Non-pigmented ciliary epithelial cell (primary cell): Measurements from ENCODE around the gene DENND4A.
A peak's percentile ranks its signal among the peaks of the same experiment; 100 is the strongest.

Experiments used
- DNase-seq: peaks from one replicate; pipeline ENCODE4 v3.0.0-alpha.2; 2010; ENCODE audit warnings: low read depth

DENND4A gene

GRCh38 chr15:65666257-65666656, 125.8 kb downstream of the DENND4A start:
- DNase-seq, result peak; percentile 71

- DNase-seq, result no peak
These were observed 128.6 kb downstream of the DENND4A start for GRCh38 chr15:65663521-65663920.

DNA sequence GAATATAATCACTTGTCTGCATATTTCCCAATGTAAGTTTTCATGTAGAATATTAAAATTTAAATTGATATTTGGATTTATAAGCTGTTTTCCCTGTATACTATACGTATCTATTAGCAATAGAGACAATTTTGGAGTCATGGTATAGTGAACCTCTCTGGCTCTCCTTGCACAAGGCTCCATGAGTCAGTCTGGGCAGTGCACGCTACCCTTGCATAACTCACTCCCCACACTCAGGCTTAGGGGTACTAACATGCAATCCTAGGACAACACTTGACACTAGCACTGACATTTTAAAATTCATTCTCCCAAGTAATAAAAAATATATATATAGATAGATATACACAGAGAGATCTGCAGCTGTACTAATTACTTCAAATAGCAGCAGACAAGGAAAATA, 131.2 kb downstream of the DENND4A start:
- no peak for DNase-seq

GRCh38 chr15:65659502-65660052, 132.5 kb downstream of the DENND4A start:
- DNase-seq, result no peak

- no peak for DNase-seq
These were observed 136.6 kb downstream of the DENND4A start for GRCh38 chr15:65655457-65655856.

DNA sequence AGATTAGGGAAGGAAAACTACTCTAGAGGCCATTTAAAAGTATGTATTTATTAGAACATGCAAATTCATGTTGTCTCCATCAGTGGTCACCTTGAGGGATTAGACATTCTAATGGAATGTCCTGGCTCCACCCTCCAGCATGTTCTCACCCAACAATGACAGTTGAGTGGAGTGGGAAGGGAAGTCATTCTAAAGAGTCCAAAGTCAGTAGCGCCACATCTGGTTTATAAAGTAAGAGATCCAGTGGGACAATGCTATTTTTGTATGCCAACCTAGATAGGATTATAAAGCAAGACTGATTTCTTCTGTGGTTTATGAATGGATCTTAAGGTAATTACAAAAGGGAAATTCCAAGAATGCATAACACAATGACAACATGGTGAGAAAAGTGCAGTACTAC, 137.1 kb downstream of the DENND4A start:
- DNase-seq, result peak; percentile 14

GRCh38 chr15:65653801-65654521, 138.1 kb downstream of the DENND4A start:
- no peak for DNase-seq

GRCh38 chr15:65653341-65653740, 138.8 kb downstream of the DENND4A start:
- DNase-seq, result no peak

DNA sequence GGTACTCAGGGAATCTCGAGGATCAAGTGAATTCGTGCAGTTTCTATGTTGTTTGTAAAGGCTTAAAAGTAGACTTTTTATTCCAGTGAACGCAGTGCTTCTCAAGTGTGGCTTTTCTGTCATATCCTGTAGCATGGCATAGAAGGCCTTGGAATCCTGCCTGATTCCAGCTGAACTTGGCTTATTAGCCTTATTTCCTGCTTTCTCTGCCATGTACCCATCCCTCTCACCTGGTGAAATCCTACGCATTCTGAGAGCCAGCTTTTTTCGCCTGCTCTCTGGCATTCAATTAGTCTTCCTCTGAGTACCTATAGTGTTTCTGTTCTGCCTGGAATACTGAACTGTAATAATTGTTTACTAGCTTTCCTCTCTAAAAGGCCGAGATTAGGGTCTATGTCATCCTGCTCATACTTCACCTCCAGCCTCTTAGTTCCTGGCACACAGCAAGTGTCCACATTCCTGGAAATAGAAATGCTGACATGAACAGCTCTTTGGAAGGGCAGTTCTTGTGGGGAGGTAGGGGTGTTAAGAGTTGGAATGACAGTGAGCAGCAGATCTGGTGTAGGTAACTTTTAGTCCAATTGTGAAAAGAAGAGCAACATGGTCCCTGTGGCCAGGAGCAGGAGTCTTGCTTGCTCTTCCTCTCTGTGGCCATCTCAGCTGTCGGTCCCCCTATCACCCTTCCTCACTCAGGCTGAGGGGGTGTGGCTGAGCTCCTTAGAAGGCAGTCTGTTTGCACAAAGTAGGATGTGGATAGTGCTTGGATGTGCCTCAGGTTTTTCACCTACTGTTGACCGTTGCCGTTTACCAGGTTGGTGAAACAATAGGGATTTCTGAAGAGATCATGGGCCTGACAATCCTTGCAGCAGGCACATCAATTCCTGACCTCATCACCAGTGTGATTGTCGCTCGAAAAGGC, 140.0 kb downstream of the DENND4A start:
- DNase-seq, result no peak

- DNase-seq, result no peak
These were observed 141.1 kb downstream of the DENND4A start for GRCh38 chr15:65651042-65651322.

GRCh38 chr15:65650312-65651041, 141.6 kb downstream of the DENND4A start:
- DNase-seq, result no peak

DNA sequence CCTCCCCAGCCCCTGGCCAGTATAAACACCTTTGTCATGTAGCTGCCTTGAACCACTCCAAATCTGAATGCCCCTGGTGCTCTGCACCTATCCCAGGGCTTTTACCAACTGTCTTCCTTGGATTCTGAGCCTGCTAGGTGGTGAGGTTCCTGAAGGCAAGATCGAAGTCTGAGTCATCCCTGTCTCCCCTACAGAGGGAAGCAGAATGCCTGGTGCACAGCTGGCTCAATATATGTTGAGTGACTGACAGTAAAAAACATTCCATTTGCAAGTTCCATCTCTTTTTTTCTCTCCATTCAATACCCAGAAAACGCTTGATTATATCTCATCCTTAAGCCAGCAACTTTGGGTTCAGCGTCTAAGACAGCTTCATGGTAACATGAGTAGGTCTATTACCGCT, 145.6 kb downstream of the DENND4A start:
- peak; percentile 20 for DNase-seq

GRCh38 chr15:65645392-65645791, 146.7 kb downstream of the DENND4A start:
- no peak for DNase-seq

DNA sequence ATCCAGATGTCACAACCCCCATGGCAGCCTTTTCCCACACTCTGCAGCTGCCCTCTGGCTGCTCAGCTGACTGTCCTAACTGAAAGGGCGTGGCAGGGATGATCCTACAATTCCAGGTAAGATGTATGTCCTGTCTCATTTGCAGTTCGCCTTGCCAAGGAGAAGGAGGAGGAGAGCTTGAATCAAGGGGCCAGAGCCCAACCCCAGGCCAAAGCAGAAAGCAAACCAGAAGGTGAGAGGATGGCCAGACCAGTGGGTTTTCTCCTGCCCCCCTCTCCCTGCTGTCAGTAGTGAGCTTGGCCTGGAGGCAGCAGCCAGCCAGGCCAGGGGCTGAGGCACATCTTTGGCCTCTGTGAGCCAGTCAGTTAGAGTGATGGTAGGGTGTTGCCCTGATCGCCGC, 147.8 kb downstream of the DENND4A start:
- DNase-seq, result no peak

- DNase-seq, result no peak
These were observed 149.5 kb downstream of the DENND4A start for GRCh38 chr15:65642594-65642993.

- no peak for DNase-seq
These were observed 150.2 kb downstream of the DENND4A start for GRCh38 chr15:65641768-65642475.

- DNase-seq, result no peak
These were observed 152.6 kb downstream of the DENND4A start for GRCh38 chr15:65639509-65639908.

GRCh38 chr15:65638681-65639089, 153.4 kb downstream of the DENND4A start:
- DNase-seq, result peak; percentile 45

DNA sequence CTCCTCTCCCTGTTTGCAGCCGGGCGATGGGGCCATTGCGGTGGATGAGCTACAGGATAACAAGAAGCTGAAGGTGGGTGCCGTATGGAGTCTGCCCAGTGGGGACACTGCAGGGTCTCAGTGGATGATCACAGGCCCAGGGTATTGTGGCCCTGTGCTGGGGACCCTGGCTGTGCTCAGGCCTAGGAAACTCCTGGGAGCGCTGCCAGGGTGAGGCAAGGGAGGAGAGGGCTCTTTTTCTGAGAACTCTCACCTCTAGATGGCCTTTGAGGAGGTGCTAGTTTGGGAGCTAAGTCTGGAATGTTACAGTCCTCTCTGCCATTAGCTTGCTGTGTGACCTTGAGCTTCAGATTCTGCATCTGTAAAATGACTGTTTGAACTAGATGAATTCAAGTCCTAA, 154.0 kb downstream of the DENND4A start:
- no peak for DNase-seq

GRCh38 chr15:65634356-65634755, 157.7 kb downstream of the DENND4A start:
- no peak for DNase-seq

- DNase-seq, result no peak
These were observed 158.3 kb downstream of the DENND4A start for GRCh38 chr15:65633752-65634151.
